AG08395 (cell line): Measurements from ENCODE around the gene FOXN1.
A peak's percentile ranks its signal among the peaks of the same experiment; 100 is the strongest.

Source experiments
- DNase-seq: peaks from one replicate; pipeline ENCODE4 v3.0.0; 2012; ENCODE audit warnings: mixed read lengths, low spot score

Gene FOXN1

DNA sequence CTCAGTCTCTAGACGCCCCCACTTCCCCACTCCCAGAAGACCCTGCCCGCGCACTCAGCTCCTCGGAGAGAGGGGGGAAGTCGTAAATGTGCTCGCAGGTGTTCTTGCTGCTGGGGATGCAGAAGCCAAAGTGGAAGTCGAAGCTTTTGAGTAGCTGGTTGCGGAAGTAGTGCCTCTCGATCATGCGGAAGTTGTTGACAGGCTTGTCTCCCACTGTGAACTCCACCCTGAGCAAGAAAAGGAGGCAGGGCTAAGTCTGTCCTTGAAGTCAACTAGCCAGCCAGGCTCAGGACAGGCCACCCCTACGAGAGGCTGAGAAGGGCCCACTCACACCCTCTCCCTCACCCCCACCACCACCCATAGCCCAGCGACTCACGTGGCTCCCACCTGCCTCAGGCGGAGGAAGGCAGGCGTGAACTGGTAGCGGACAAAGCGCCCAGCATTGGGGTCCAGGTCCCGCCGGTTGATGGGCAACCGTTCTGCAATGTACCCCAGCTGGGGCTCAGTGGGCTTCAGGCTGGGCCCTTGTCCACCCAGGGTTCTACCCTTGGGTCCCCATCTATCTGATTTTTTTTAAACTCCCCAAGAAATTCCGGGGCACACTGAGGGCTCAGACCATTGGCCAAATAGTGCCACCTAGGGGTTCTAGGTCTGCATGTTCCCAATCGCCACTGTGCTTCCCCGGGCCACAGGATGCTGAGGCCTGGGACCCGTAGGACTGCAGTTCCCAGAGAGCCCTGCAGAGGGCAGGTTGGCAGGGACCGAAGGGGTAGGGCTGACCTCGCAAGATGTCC is 41.7 kb downstream of the FOXN1 start:
- peak; percentile 85 for DNase-seq

DNA sequence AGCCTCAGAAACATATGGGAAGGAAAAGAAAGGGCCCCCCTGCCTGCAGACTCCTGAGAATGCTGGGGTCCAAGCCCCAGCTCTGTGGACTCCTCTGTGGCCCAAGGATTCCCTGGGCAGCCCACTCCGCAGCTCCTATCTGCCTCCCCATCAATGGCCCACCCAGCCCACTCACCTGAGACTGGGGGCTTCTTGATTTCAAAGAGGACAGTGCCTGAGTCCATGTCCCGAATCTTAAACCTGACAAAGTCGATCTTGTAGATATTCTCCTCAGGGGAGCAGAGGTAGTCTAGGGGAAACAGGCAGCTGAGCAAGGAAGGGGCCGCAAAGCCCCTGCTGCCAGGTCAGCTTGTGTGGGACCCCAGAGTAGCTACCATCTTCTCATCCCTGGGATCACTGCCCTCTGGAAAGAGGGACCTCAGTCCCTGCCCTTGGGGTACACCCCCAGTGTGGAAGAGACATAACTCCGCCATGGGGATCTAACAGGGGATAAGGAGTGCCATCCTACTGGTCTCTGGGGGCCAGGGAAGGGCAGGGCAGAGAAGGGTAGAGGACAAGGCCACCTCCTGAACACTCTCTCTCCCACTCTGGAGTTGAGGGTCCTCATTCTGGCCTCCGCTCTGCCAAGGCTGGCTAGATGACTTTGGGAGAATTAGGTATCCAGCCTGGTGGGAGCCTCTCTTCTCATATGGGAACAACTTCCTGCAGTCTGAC is 42.4 kb downstream of the FOXN1 start:
- DNase-seq, result no peak

- DNase-seq, result no peak
Observed at GRCh38 chr17:28549236-28550132, 43.3 kb downstream of the FOXN1 start.

GRCh38 chr17:28550858-28551257 is 44.7 kb downstream of the FOXN1 start:
- DNase-seq, result no peak

GRCh38 chr17:28551421-28552175 is 45.5 kb downstream of the FOXN1 start:
- DNase-seq, result peak; percentile 39

DNA sequence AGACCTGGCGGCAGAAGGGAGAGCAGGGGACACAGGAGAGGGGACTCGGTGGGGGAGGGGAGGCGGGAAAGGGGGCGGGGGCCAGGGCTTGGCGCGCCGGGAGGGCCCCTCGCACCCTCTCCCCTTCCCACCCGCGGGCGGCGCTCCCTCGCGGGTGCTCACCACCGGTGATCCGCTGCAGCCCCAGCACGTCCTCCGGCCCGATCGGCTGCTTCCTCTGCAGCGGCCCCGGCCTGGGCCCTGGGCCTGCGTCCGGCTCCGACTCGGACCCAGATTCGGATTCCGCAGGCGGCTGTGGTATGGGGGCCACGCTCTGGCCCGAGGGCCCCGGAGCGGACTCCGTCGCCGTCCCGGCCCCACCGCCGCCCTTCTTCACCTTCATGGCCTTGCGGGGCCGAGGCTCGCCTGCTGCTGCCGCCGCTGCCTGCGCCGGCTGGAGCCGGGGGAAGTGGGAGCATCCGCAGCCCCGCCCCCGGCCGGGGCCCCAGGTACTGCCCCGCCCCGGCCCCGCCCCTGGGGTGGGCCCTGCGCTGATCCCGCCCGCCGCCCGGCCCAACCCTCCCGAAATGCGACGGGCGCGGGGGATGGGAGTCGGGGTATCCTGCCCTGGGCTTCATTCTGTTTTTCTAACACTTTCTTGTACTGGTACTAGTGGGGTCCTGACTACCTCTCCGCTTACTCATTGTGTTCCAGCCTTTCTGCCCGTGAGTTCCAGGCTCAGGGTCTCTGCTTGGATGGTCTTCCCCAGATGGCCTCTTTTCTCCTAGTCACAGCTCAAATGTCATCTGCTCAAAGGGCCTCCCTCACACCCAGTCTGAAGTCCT is 46.2 kb downstream of the FOXN1 start, which contains the start of gene UNC119:
UNC119 (minus strand) TSS at position 449 of the 824 bp plus-strand sequence; CDS start at position 382, 67 bp downstream.
- peak; percentile 96 for DNase-seq

DNA sequence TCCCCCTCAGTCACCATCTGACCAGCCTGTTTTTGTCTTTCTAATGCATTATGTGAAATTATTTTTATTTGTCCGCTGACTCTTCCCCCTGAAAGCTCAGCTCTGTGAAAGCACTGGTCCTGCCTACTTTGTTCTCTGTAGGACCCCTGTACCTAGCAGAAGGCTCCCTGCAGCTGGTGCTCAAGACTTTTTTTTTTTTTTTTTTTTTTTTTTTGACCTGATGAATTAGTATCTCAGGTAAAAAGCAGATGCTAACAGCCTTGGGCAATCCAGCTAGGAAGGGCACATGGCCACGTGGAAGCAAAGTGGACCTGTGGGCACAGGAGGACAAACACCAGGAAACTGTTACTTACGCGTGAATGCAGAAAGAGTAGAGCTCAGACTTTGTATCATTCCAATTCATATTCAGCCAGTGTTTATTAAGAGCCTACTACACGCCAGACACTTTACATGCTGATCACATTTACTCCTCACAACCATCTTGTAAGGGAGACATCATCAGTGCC is 46.9 kb downstream of the FOXN1 start:
- no peak for DNase-seq

DNA sequence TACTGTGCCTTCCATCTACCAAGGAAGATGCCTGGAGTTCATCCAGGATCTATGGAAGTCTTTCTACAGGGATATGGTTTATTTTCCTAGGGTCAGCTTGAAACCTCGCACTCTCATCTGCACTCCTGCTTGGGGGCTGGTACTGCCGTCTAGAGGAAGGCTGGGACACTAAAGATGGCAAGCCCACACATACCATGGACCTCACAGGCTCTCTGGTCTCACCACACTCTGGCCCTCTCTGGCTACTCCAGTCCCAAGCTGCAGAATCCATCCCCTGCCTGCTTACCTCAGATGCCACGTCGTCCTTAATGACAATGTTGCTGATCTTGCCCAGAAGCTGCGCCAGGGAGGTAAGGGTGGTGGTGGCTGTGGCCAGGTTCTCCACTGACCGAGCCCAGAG is 48.4 kb downstream of the FOXN1 start:
- no peak for DNase-seq

DNA sequence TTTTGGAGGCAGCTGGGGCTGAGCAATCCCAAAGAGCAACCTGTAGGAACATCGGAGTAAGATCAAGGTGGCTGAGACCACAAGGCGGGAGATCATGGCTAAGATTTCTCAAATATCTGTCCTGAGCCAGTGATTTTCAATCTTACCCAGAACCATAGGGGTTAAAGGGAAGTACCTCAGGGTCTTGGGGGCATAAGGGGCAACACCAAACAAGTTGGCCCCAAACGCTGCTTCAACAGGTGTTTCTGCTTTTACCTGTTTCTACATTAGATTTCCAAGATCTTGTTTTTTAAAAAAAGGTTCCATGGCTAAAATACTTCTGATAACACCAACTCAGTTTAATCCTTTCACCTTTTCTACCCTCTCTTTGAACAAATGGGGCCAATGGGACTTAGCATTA is 48.9 kb downstream of the FOXN1 start:
- DNase-seq, result no peak

GRCh38 chr17:28563475-28563874 is 57.3 kb downstream of the FOXN1 start:
- DNase-seq, result peak; percentile 59

GRCh38 chr17:28567604-28568003 is 61.5 kb downstream of the FOXN1 start:
- no peak for DNase-seq

DNA sequence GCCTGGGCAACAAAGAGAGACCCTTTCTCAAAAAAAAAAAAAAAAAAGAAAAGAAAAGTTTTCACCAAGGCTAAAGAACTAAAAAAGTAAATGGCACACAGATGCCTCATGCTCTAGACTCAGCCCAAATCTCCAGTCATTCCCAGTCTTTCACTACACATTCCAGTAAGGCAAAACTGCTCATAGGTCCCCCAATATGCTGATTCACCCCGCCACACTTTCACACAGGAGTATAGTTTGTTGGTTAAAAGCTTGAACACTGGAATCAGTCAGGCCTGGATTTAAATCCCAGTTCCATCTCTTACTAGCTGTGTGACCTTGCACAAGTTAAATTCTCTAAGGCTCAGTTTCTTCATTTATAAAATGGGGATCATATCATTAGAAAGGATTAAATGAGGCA is 63.3 kb downstream of the FOXN1 start:
- DNase-seq, result no peak

DNA sequence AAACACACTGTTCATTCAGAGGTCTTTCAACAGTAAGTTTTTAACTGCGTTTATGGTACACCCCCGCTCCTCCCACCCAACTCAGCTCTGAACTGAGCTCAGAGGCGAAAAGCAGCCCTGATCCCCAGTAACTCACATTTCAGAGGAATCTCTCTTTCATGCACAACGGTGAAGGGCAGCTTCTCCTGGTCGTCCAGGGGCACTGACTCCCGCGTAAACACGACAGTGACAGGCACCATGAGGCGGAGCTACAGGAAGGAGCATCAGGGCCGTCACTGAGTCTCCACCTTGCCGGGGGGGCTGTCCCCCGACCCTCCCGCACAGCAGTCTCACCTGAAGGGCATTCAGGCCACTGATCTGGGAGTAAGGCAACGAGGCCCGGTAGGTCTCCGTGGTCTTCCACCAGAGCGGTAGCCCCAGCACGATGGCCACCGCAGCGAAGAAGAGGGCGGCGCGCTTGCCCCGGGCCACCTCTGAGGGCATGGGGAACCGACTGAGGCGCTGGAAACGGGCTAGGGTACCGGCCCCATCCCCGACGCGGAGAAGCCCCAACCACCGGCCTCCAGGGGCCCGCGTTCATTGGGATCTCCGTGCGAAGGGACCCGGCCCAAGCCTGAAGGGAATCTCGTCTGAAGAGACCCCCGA is 64.7 kb downstream of the FOXN1 start:
- DNase-seq, result peak; percentile 30

- peak; percentile 99 for DNase-seq
Observed at GRCh38 chr17:28571361-28572122, 65.4 kb downstream of the FOXN1 start, which contains the start of gene PIGS. Gene PIGS, minus strand, starts transcription at chr17:28571524. Its CDS starts 28 bp downstream, at chr17:28571496.

- no peak for DNase-seq
Observed at GRCh38 chr17:28572259-28573039, 66.3 kb downstream of the FOXN1 start.

GRCh38 chr17:28573040-28573380 is 66.9 kb downstream of the FOXN1 start:
- no peak for DNase-seq

DNA sequence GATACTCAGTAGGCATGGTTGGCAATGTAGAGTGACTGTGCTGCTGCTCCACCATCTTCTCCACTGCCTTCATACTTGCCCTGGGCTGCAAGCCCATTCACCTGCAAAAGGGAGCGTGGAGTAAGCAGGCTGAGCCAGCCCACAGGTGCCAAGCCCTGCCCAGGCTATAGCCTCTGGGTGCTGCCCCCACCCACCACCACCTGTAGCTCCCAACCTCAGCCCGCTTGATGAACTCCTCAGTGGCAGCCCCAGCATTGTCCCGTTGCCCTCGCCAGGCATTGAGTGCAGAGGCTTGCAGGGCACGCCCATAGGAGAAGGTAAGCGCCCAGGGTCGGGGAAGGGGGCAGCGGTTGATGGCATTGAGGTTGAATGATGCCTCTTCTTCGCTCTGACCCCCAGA is 67.4 kb downstream of the FOXN1 start:
- DNase-seq, result no peak

DNA sequence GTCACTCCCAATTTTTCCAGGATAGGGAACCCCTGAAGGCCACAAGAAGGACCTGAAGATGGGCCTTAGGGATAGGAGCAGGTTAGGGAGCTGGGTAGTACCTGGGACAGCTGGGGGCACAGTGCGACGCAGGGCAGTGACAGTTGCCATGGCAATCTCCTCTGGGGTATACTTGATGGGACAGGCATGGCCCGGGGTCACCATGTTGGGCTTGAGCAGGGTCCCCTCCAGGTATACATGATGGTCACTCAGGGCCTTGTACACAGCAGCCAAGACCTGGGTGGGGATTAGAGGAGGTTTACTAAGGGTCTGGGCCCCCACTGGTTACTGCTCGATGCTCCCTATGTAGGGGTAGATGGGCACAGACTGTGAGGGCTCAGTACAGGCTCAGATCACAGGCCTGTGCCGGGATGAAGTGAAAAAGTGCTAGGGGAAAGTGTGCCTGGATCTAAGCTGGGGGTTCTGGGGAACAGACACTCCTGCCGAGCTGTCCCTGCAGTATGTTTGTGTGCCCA is 67.9 kb downstream of the FOXN1 start:
- DNase-seq, result no peak
